ENCODE results near the gene SOX11.

SOX11 gene

GRCh38 chr2:5727235-5727634, 35.1 kb downstream of the SOX11 start:
- H3F3A ChIP-seq (ENCODE audit: insufficient read depth): no peaks in the 10 kb centered on the region
- no peak overlapping the region for H2AFZ ChIP-seq (ENCODE audit: low read depth, low read length, severe bottlenecking)
- H3K9me3 ChIP-seq (ENCODE audit: insufficient read depth, low read length): no peaks in the 10 kb centered on the region
- H3K27ac ChIP-seq (ENCODE audit: low read depth, low read length): no peak overlapping the region
- H3K4me2 ChIP-seq (ENCODE audit: low read depth, low read length, poor library complexity, severe bottlenecking): no peak overlapping the region
- H3K36me3 ChIP-seq (ENCODE audit: low read length): no peaks in the 10 kb centered on the region
- H3K4me3 ChIP-seq (ENCODE audit: insufficient read depth, low read length, poor library complexity, severe bottlenecking): no peak overlapping the region
- H3K9me2 ChIP-seq (replicated peaks; ENCODE audit: insufficient read depth, low read length): no peaks in the 10 kb centered on the region
- H3K79me2 ChIP-seq (ENCODE audit: insufficient read depth, low read length): no peaks in the 10 kb centered on the region
- H3K27me3 ChIP-seq (ENCODE audit: low read length): 0 out of 2 replicates have a peak, but pooled peaks cover 2% of the 10 kb centered on the region
- H3K9ac ChIP-seq (ENCODE audit: low read length): no peak overlapping the region
- TF ChIP-seq CTCF (IDR thresholded peaks at IDR 0.05; ENCODE audit: insufficient read depth, low read length, poor library complexity, severe bottlenecking) (no peak), EZH2phosphoT487 (conservative IDR thresholded peaks at IDR 0.05; ENCODE audit: low read length) (no peak)
- no peaks in the 10 kb centered on the region for H4K20me1 ChIP-seq (ENCODE audit: low read depth, low read length)

GRCh38 chr2:5729416-5729815, 37.2 kb downstream of the SOX11 start:
- Histone ChIP-seq H2AFZ (ENCODE audit: low read depth, low read length, severe bottlenecking) (no peak overlapping the region), H3K36me3 (ENCODE audit: low read length) (no peaks in the 10 kb centered on the region), H3K9me3 (ENCODE audit: insufficient read depth, low read length) (no peaks in the 10 kb centered on the region), H4K20me1 (ENCODE audit: low read depth, low read length) (no peaks in the 10 kb centered on the region), H3F3A (ENCODE audit: insufficient read depth) (no peaks in the 10 kb centered on the region), H3K4me2 (ENCODE audit: low read depth, low read length, poor library complexity, severe bottlenecking) (no peak overlapping the region), H3K9me2 (replicated peaks; ENCODE audit: insufficient read depth, low read length) (no peaks in the 10 kb centered on the region), H3K4me3 (ENCODE audit: insufficient read depth, low read length, poor library complexity, severe bottlenecking) (no peak overlapping the region), H3K9ac (ENCODE audit: low read length) (no peak overlapping the region), H3K79me2 (ENCODE audit: insufficient read depth, low read length) (no peaks in the 10 kb centered on the region), H3K27me3 (ENCODE audit: low read length) (0 out of 2 replicates have a peak, but pooled peaks cover 3% of the 10 kb centered on the region), H3K27ac (ENCODE audit: low read depth, low read length) (no peak overlapping the region)
- TF ChIP-seq EZH2phosphoT487 (conservative IDR thresholded peaks at IDR 0.05; ENCODE audit: low read length) (no peak), CTCF (IDR thresholded peaks at IDR 0.05; ENCODE audit: insufficient read depth, low read length, poor library complexity, severe bottlenecking) (no peak)

- TF ChIP-seq EZH2phosphoT487 (conservative IDR thresholded peaks at IDR 0.05; ENCODE audit: low read length) (no peak), CTCF (IDR thresholded peaks at IDR 0.05; ENCODE audit: insufficient read depth, low read length, poor library complexity, severe bottlenecking) (no peak)
- H3K27ac ChIP-seq (ENCODE audit: low read depth, low read length): no peak overlapping the region
Measured at GRCh38 chr2:5730386-5730785, 38.2 kb downstream of the SOX11 start.

More at GRCh38 chr2:5730386-5730785, 38.2 kb downstream of the SOX11 start:
- H3K9ac ChIP-seq (ENCODE audit: low read length): no peak overlapping the region
- no peaks in the 10 kb centered on the region for H3K9me2 ChIP-seq (replicated peaks; ENCODE audit: insufficient read depth, low read length)
- H3F3A ChIP-seq (ENCODE audit: insufficient read depth): no peaks in the 10 kb centered on the region
- H3K4me2 ChIP-seq (ENCODE audit: low read depth, low read length, poor library complexity, severe bottlenecking): no peak overlapping the region
- no peaks in the 10 kb centered on the region for H3K9me3 ChIP-seq (ENCODE audit: insufficient read depth, low read length)
- H3K27me3 ChIP-seq (ENCODE audit: low read length): 0 out of 2 replicates have a peak, but pooled peaks cover 3% of the 10 kb centered on the region
- H2AFZ ChIP-seq (ENCODE audit: low read depth, low read length, severe bottlenecking): no peak overlapping the region
- no peak overlapping the region for H3K4me3 ChIP-seq (ENCODE audit: insufficient read depth, low read length, poor library complexity, severe bottlenecking)
- no peaks in the 10 kb centered on the region for H3K79me2 ChIP-seq (ENCODE audit: insufficient read depth, low read length)
- H3K36me3 ChIP-seq (ENCODE audit: low read length): no peaks in the 10 kb centered on the region
- H4K20me1 ChIP-seq (ENCODE audit: low read depth, low read length): no peaks in the 10 kb centered on the region
